Cardiac septum (tissue), 1 donor: Measurements from ENCODE around the gene EID2. TPM values are rescaled to one million over a fixed set of nuclear protein-coding genes. Genes with fewer than 3 reads are reported as not detected.

ENCODE experiments used
- total RNA-seq: library from RNA; stranded (reverse); fragmentation: NEBNext Ultra II Directional; extraction: Animal tissue kit (Norgen Biotek cat#: 25700); gene quantifications from one replicate; pipeline ENCODE4 v1.2.1, GENCODE V29; 2021
- donor health status: DM: no; HTN: no; CAD: no.

The EID2 gene
- total RNA-seq, 1 donor from 2014 or later = 11.4 TPM

Other genes starting within 250 kb of the EID2 start
- not detected for gene IFNL1, start 243.8 kb downstream of the EID2 start, total RNA-seq
- 0.27 TPM for gene LRFN1, start 219.3 kb downstream of the EID2 start, total RNA-seq
- gene GMFG, start 204.1 kb downstream of the EID2 start, total RNA-seq = 17.5 TPM
- gene SAMD4B, start 197.7 kb downstream of the EID2 start, total RNA-seq = 65.8 TPM
- gene PAF1, start 149.1 kb downstream of the EID2 start, total RNA-seq = 38.0 TPM
- gene MED29, start 148.8 kb downstream of the EID2 start, total RNA-seq = 26.3 TPM
- gene ZFP36, start 133.3 kb downstream of the EID2 start, total RNA-seq = 53.0 TPM
- 25.1 TPM for gene PLEKHG2, start 127.5 kb downstream of the EID2 start, total RNA-seq
- 1,084 TPM for gene RPS16, start 104.2 kb downstream of the EID2 start, total RNA-seq
- 79.9 TPM for gene SUPT5H, start 94.6 kb downstream of the EID2 start, total RNA-seq
- gene TIMM50, start 59.3 kb downstream of the EID2 start, total RNA-seq = 62.0 TPM
- not detected for gene DLL3, start 41.2 kb downstream of the EID2 start, total RNA-seq
- not detected for gene SELENOV, start 25.0 kb downstream of the EID2 start, total RNA-seq
- gene EID2B, start 7.3 kb downstream of the EID2 start, total RNA-seq = 2.8 TPM
- not detected for gene LGALS13, start 62.4 kb upstream of the EID2 start, total RNA-seq
- gene LGALS16, start 115.8 kb upstream of the EID2 start, total RNA-seq = not detected
- not detected for gene LGALS14, start 164.3 kb upstream of the EID2 start, total RNA-seq
- 0.94 TPM for gene CLC, start 197.9 kb upstream of the EID2 start, total RNA-seq
- not detected for gene LEUTX, start 238.7 kb upstream of the EID2 start, total RNA-seq